Progenitor cell of endocrine pancreas (in vitro differentiated cells): ENCODE results near the gene DOK1. TPM values are rescaled to one million over a fixed set of nuclear protein-coding genes. Genes with fewer than 3 reads are reported as not detected.

Source experiments
- DNase-seq: peaks from one replicate; pipeline ENCODE4 v3.0.0; 2021; ENCODE audit warnings: low spot score; ENCODE audit not compliant: unreplicated experiment
- H3K27ac Mint-ChIP-seq: 2 replicates; pipeline ENCODE4 v1.8.0; 2021; ENCODE audit warnings: mild to moderate bottlenecking, moderate library complexity, mixed read lengths
- H3K27me3 Mint-ChIP-seq: 2 replicates; pipeline ENCODE4 v1.8.0; 2021; ENCODE audit warnings: mixed read lengths
- H3K36me3 Mint-ChIP-seq: 2 replicates; pipeline ENCODE4 v1.8.0; 2022; ENCODE audit warnings: mixed read lengths; ENCODE audit not compliant: insufficient read depth
- H3K4me1 Mint-ChIP-seq: 2 replicates; pipeline ENCODE4 v1.8.0; 2021; ENCODE audit warnings: low read depth, mixed read lengths
- H3K4me3 Mint-ChIP-seq: 2 replicates; pipeline ENCODE4 v1.8.0; 2021; ENCODE audit warnings: low read depth, mild to moderate bottlenecking, moderate library complexity, mixed read lengths
- H3K9me3 Mint-ChIP-seq: 2 replicates; pipeline ENCODE4 v1.8.0; 2021; ENCODE audit warnings: low read depth, mixed read lengths
- CTCF ChIP-seq: fragments of 200-600 bp; sonication (generic); IDR thresholded peaks from one replicate; pipeline ENCODE4 v1.5.0; 2021; ENCODE audit warnings: antibody characterized with exemption, mild to moderate bottlenecking; ENCODE audit not compliant: unreplicated experiment
- total RNA-seq: library from RNA; stranded (reverse); gene quantifications from 2 replicates; pipeline ENCODE4 v1.2.1, GENCODE V29; 2021

Gene DOK1
- total RNA-seq, 1 donor from 2014 or later: 18.5 TPM

DNA sequence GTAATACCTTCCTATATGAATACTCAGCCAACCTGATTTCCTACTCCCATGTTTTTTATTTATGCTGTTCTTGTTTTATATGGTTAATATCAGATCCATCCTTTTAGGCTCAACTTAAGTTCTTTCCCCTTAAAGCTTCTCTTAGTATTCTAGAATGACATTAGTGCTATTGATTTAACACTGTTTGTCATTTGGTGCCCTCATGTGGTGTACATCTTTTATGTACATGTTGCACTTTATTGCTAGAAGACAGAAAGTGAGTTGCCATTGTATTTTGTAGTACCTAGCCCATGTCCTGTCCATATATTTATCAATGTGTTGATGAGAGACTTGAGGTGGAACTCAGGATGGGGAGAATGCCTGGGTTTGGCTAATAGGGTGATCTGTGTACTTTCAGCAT is 22.3 kb upstream of the DOK1 start:
- no peaks in the 10 kb centered on the region for H3K9me3 Mint-ChIP-seq
- no peak overlapping the region for H3K27ac Mint-ChIP-seq
- H3K4me3 Mint-ChIP-seq: no peak overlapping the region
- no peaks in the 10 kb centered on the region for H3K27me3 Mint-ChIP-seq
- peaks cover 3% of the 10 kb centered on the region for H3K36me3 Mint-ChIP-seq
- H3K4me1 Mint-ChIP-seq: peaks cover 17% of the 10 kb centered on the region
- DNase-seq: no peak
- TF ChIP-seq CTCF: peak; percentile 14

- TF ChIP-seq CTCF: no peak
- Mint-ChIP-seq H3K9me3 (no peaks in the 10 kb centered on the region), H3K27ac (peak overlapping the region; percentile 33), H3K4me3 (no peak overlapping the region), H3K4me1 (peaks cover 13% of the 10 kb centered on the region), H3K36me3 (peaks cover 3% of the 10 kb centered on the region), H3K27me3 (no peaks in the 10 kb centered on the region)
- DNase-seq: no peak
Observed at GRCh38 chr2:74533464-74533863, 21.1 kb upstream of the DOK1 start.

GRCh38 chr2:74534411-74534810 is 20.1 kb upstream of the DOK1 start:
- Mint-ChIP-seq H3K27me3 (no peaks in the 10 kb centered on the region), H3K4me3 (no peak overlapping the region), H3K9me3 (no peaks in the 10 kb centered on the region), H3K4me1 (peaks cover 7% of the 10 kb centered on the region), H3K27ac (no peak overlapping the region), H3K36me3 (peaks cover 3% of the 10 kb centered on the region)
- no peak for TF ChIP-seq CTCF
- no peak for DNase-seq

DNA sequence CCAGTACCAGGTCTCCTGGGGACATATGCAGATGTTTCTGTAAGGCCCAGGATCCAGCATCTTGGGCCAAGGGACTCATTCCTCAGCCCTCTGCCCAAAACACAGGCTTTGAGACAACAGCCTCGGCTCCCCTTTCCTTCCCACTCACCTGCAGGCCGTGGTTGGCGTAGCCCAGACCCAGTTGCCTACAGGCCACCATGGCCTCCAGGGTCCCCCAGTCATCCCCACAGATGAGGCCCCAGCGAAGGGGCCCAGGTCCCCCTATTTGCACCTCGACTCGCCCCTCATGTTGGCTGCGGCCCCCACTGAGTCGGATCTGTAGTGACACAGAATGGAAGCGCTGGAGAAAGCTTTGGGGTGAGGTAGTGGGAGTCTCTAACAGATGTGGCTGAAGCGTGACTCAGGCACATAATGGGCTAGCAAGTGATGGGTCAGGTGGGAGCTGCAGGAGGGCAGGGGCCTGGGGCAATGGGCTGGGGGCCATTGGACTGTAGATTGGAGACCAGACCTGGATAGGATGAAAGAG is 19.0 kb upstream of the DOK1 start:
- TF ChIP-seq CTCF: no peak
- no peak overlapping the region for H3K4me3 Mint-ChIP-seq
- DNase-seq: no peak
- H3K4me1 Mint-ChIP-seq: peaks cover 7% of the 10 kb centered on the region
- no peaks in the 10 kb centered on the region for H3K27me3 Mint-ChIP-seq
- no peaks in the 10 kb centered on the region for H3K9me3 Mint-ChIP-seq
- peaks cover 3% of the 10 kb centered on the region for H3K36me3 Mint-ChIP-seq
- H3K27ac Mint-ChIP-seq: no peak overlapping the region

- Mint-ChIP-seq H3K27ac (no peak overlapping the region), H3K9me3 (no peaks in the 10 kb centered on the region), H3K4me1 (peaks cover 3% of the 10 kb centered on the region), H3K27me3 (no peaks in the 10 kb centered on the region), H3K4me3 (no peak overlapping the region), H3K36me3 (peaks cover 3% of the 10 kb centered on the region)
- no peak for TF ChIP-seq CTCF
- DNase-seq: no peak
Observed at GRCh38 chr2:74536166-74536950, 18.2 kb upstream of the DOK1 start.
